Body of pancreas (tissue), 4 donors: ENCODE measurements around the gene TRPC1.

ENCODE experiments used
- POLR2A ChIP-seq, 3 donors: fragments of 450-650 bp; IDR thresholded peaks; one replicate each; pipeline ENCODE4 v1.6.1; 2016; ENCODE audit warnings: antibody characterized with exemption in 3 of 3, mild to moderate bottlenecking in 2 of 3
- TF ChIP-seq, protein P1 (sequence below), 7 experiments: fragments of 450-650 bp in 4 of 7; fragments of 200-600 bp in 3 of 7; sonication (generic) in 3 of 7; IDR thresholded peaks; one replicate each; pipeline ENCODE4 v1.5.1; 2016 to 2019; ENCODE audit warnings: antibody characterized with exemption in 7 of 7

DNA sequence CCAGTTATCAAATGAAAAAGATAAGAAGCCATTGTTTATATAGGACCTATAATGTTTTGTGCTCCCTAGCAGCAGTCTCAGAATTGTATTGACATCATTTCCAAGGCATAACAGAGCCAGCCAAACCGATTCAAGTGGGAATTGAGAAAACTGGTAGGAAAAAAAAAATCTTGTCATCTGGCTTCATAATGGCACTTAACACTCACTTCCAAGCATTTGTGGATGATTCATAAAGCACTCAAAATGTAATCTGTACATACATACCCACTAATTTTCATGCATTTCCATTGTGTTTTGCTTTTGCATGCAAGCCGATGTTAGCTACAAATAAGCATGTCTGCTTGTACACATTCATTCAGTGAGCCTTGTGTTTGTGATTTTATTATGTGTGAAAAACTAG is 18.6 kb upstream of the TRPC1 start:
- TF ChIP-seq, protein P1, sequence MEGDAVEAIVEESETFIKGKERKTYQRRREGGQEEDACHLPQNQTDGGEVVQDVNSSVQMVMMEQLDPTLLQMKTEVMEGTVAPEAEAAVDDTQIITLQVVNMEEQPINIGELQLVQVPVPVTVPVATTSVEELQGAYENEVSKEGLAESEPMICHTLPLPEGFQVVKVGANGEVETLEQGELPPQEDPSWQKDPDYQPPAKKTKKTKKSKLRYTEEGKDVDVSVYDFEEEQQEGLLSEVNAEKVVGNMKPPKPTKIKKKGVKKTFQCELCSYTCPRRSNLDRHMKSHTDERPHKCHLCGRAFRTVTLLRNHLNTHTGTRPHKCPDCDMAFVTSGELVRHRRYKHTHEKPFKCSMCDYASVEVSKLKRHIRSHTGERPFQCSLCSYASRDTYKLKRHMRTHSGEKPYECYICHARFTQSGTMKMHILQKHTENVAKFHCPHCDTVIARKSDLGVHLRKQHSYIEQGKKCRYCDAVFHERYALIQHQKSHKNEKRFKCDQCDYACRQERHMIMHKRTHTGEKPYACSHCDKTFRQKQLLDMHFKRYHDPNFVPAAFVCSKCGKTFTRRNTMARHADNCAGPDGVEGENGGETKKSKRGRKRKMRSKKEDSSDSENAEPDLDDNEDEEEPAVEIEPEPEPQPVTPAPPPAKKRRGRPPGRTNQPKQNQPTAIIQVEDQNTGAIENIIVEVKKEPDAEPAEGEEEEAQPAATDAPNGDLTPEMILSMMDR (IDR thresholded peaks at IDR 0.05): no peak
- no peak for TF ChIP-seq POLR2A (IDR thresholded peaks at IDR 0.05)
